Neural cell (in vitro differentiated cells): ENCODE measurements around the gene CD4. TPM values are rescaled to one million over a fixed set of nuclear protein-coding genes. Genes with fewer than 3 reads are reported as not detected.

Experiments used
- H2AFZ ChIP-seq: fragments of 200-600, 300-800 bp; sonication (generic), shearing (Covaris generic); 2 replicates; pipeline ENCODE4 v1.6.0; 2014; ENCODE audit warnings: low read depth, mild to moderate bottlenecking, antibody characterized with exemption, low read length, moderate library complexity
- H3F3A ChIP-seq: fragments of 200-600 bp; shearing (Covaris generic); 2 replicates; pipeline ENCODE4 v1.6.1; 2016; ENCODE audit warnings: mild to moderate bottlenecking, moderate library complexity, mixed read lengths, antibody characterized with exemption, low read length; ENCODE audit not compliant: insufficient read depth, poor library complexity, severe bottlenecking
- H3K27ac ChIP-seq: fragments of 200-600, 300-800 bp; sonication (generic), shearing (Covaris generic); 2 replicates; pipeline ENCODE4 v1.5.1; 2014; ENCODE audit warnings: mild to moderate bottlenecking, low read length, moderate library complexity
- H3K27me3 ChIP-seq: fragments of 300-800, 200-600 bp; sonication (generic), shearing (Covaris generic); 2 replicates; pipeline ENCODE4 v1.6.0; 2014; ENCODE audit warnings: mild to moderate bottlenecking, low read depth, low read length, moderate library complexity; ENCODE audit not compliant: insufficient read depth
- H3K36me3 ChIP-seq: fragments of 300-800, 200-600 bp; sonication (generic), shearing (Covaris generic); 2 replicates; pipeline ENCODE4 v1.5.1; 2014; ENCODE audit warnings: mild to moderate bottlenecking, antibody characterized with exemption, low read length, moderate library complexity; ENCODE audit not compliant: insufficient read depth
- H3K4me2 ChIP-seq: fragments of 300-800, 200-600 bp; sonication (generic), shearing (Covaris generic); 2 replicates; pipeline ENCODE4 v1.6.0; 2014; ENCODE audit warnings: mild to moderate bottlenecking, low read length
- H3K4me3 ChIP-seq: fragments of 300-800, 200-600 bp; sonication (generic), shearing (Covaris generic); 2 replicates; pipeline ENCODE4 v1.5.1; 2014; ENCODE audit warnings: mild to moderate bottlenecking, low read length, moderate library complexity
- H3K79me2 ChIP-seq: fragments of 200-600 bp; shearing (Covaris generic); replicated peaks from 2 replicates; pipeline ENCODE4 v1.6.0; 2014; ENCODE audit warnings: mild to moderate bottlenecking, low read length, moderate library complexity; ENCODE audit not compliant: insufficient read depth
- H3K9ac ChIP-seq: fragments of 300-800, 200-600 bp; sonication (generic), shearing (Covaris generic); 2 replicates; pipeline ENCODE4 v1.6.1; 2016; ENCODE audit warnings: mild to moderate bottlenecking, low read length, mixed read lengths
- H3K9me2 ChIP-seq: fragments of 200-600 bp; shearing (Covaris generic); 2 replicates; pipeline ENCODE4 v1.6.1; 2016; ENCODE audit warnings: mild to moderate bottlenecking, low read length, mixed read lengths; ENCODE audit not compliant: insufficient read depth
- H3K9me3 ChIP-seq: fragments of 200-600, 300-800 bp; sonication (generic), shearing (Covaris generic); 2 replicates; pipeline ENCODE4 v1.6.1; 2016; ENCODE audit warnings: mild to moderate bottlenecking, mixed run types, low read length, moderate library complexity, mixed read lengths
- H4K20me1 ChIP-seq: fragments of 200-600 bp; shearing (Covaris generic); 2 replicates; pipeline ENCODE4 v1.6.1; 2016; ENCODE audit warnings: mild to moderate bottlenecking, mixed run types; ENCODE audit not compliant: insufficient read depth
- EP300 ChIP-seq: fragments of 450-650 bp; conservative IDR thresholded peaks from 2 replicates; pipeline ENCODE4 v1.6.1; 2014; ENCODE audit warnings: antibody characterized with exemption, mild to moderate bottlenecking, moderate library complexity; ENCODE audit not compliant: poor library complexity, severe bottlenecking
- EZH2 ChIP-seq: fragments of 200-600, 300-800 bp; shearing (Covaris generic), sonication (generic); IDR thresholded peaks from 2 replicates; pipeline ENCODE4 v1.6.1; 2014; ENCODE audit warnings: antibody characterized with exemption, low read length, borderline replicate concordance, mild to moderate bottlenecking; ENCODE audit not compliant: insufficient read depth, poor library complexity, severe bottlenecking
- MXI1 ChIP-seq: fragments of 450-650 bp; conservative IDR thresholded peaks from 2 replicates; pipeline ENCODE4 v1.6.1; 2014; ENCODE audit warnings: antibody characterized with exemption, mild to moderate bottlenecking; ENCODE audit not compliant: poor library complexity, severe bottlenecking
- POLR2AphosphoS5 ChIP-seq: IDR thresholded peaks from 2 replicates; pipeline ENCODE4 v1.6.1; 2012
- RAD21 ChIP-seq: fragments of 450-650 bp; conservative IDR thresholded peaks from 2 replicates; pipeline ENCODE4 v1.6.1; 2014; ENCODE audit warnings: antibody characterized with exemption, mild to moderate bottlenecking, moderate library complexity
- SMC3 ChIP-seq: fragments of 450-650 bp; conservative IDR thresholded peaks from 2 replicates; pipeline ENCODE4 v1.6.1; 2014; ENCODE audit warnings: antibody characterized with exemption, mild to moderate bottlenecking, moderate library complexity; ENCODE audit not compliant: poor library complexity
- TAF1 ChIP-seq: IDR thresholded peaks from 2 replicates; pipeline ENCODE4 v1.6.1; 2012; ENCODE audit warnings: low read depth
- polyA plus RNA-seq: library from polyadenylated mRNA; depleted of rRNA; stranded (reverse); fragments of >200 nt; gene quantifications from 2 replicates; pipeline ENCODE4 v1.2.3, GENCODE V29; 2014
- TF ChIP-seq, protein P1 (sequence below): fragments of 450-650 bp; IDR thresholded peaks from 2 replicates; pipeline ENCODE4 v1.5.1; 2014; ENCODE audit warnings: antibody characterized with exemption, mild to moderate bottlenecking, moderate library complexity; ENCODE audit not compliant: poor library complexity, severe bottlenecking
- TF ChIP-seq, protein P2 (sequence below): IDR thresholded peaks from 2 replicates; pipeline ENCODE4 v1.6.1; 2012; ENCODE audit warnings: borderline replicate concordance

CD4 gene
- polyA plus RNA-seq, 1 donor from 2014 or later, result not detected

DNA sequence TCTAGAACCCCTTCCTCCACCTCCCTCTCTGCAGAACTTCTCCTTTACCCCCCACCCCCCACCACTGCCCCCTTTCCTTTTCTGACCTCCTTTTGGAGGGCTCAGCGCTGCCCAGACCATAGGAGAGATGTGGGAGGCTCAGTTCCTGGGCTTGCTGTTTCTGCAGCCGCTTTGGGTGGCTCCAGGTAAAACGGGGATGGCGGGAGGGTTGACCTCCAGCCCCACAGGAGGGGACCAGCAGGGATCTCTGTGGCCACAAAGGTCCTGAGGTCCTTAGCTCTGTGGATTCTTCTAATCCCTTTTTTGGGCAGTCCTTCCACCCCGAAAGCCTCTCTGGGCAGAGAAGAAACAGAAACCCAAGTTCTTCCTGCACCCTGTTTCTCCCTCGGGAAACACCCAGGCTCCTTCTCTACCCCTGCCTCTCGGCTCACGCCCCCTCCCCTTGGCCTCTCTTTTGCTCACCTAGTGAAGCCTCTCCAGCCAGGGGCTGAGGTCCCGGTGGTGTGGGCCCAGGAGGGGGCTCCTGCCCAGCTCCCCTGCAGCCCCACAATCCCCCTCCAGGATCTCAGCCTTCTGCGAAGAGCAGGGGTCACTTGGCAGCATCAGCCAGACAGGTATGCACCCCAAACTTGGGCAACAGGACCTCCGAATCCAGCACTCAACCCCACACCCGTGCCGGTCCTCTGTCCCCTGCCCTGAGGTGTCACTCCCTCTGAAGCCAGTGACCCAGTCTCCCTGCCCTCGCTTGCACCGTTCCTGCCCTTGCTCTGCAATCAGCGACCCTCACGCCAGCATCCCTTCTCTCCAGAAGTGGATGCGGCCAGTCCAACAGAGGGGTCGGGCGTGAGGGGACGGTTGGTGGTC is 16.4 kb upstream of the CD4 start:
- peaks cover 29% of the 10 kb centered on the region for H4K20me1 ChIP-seq
- no peak overlapping the region for H3K4me2 ChIP-seq
- H3F3A ChIP-seq, result peaks cover 1% of the 10 kb centered on the region
- peaks cover 7% of the 10 kb centered on the region for H3K36me3 ChIP-seq
- no peak for TF ChIP-seq EP300
- no peak for TF ChIP-seq SMC3
- no peak for TF ChIP-seq EZH2
- TF ChIP-seq, protein P1, sequence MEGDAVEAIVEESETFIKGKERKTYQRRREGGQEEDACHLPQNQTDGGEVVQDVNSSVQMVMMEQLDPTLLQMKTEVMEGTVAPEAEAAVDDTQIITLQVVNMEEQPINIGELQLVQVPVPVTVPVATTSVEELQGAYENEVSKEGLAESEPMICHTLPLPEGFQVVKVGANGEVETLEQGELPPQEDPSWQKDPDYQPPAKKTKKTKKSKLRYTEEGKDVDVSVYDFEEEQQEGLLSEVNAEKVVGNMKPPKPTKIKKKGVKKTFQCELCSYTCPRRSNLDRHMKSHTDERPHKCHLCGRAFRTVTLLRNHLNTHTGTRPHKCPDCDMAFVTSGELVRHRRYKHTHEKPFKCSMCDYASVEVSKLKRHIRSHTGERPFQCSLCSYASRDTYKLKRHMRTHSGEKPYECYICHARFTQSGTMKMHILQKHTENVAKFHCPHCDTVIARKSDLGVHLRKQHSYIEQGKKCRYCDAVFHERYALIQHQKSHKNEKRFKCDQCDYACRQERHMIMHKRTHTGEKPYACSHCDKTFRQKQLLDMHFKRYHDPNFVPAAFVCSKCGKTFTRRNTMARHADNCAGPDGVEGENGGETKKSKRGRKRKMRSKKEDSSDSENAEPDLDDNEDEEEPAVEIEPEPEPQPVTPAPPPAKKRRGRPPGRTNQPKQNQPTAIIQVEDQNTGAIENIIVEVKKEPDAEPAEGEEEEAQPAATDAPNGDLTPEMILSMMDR, result no peak
- TF ChIP-seq MXI1, result no peak
- TF ChIP-seq, protein P2, sequence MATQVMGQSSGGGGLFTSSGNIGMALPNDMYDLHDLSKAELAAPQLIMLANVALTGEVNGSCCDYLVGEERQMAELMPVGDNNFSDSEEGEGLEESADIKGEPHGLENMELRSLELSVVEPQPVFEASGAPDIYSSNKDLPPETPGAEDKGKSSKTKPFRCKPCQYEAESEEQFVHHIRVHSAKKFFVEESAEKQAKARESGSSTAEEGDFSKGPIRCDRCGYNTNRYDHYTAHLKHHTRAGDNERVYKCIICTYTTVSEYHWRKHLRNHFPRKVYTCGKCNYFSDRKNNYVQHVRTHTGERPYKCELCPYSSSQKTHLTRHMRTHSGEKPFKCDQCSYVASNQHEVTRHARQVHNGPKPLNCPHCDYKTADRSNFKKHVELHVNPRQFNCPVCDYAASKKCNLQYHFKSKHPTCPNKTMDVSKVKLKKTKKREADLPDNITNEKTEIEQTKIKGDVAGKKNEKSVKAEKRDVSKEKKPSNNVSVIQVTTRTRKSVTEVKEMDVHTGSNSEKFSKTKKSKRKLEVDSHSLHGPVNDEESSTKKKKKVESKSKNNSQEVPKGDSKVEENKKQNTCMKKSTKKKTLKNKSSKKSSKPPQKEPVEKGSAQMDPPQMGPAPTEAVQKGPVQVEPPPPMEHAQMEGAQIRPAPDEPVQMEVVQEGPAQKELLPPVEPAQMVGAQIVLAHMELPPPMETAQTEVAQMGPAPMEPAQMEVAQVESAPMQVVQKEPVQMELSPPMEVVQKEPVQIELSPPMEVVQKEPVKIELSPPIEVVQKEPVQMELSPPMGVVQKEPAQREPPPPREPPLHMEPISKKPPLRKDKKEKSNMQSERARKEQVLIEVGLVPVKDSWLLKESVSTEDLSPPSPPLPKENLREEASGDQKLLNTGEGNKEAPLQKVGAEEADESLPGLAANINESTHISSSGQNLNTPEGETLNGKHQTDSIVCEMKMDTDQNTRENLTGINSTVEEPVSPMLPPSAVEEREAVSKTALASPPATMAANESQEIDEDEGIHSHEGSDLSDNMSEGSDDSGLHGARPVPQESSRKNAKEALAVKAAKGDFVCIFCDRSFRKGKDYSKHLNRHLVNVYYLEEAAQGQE, result no peak
- TF ChIP-seq TAF1, result no peak
- TF ChIP-seq RAD21, result no peak
- no peak for TF ChIP-seq POLR2AphosphoS5
- no peaks in the 10 kb centered on the region for H3K9me2 ChIP-seq
- H3K4me3 ChIP-seq, result no peak overlapping the region
- no peak overlapping the region for H3K9ac ChIP-seq
- no peaks in the 10 kb centered on the region for H3K9me3 ChIP-seq
- no peak overlapping the region for H2AFZ ChIP-seq
- H3K27ac ChIP-seq, result no peak overlapping the region
- H3K79me2 ChIP-seq, result peaks cover 39% of the 10 kb centered on the region
- no peaks in the 10 kb centered on the region for H3K27me3 ChIP-seq

DNA sequence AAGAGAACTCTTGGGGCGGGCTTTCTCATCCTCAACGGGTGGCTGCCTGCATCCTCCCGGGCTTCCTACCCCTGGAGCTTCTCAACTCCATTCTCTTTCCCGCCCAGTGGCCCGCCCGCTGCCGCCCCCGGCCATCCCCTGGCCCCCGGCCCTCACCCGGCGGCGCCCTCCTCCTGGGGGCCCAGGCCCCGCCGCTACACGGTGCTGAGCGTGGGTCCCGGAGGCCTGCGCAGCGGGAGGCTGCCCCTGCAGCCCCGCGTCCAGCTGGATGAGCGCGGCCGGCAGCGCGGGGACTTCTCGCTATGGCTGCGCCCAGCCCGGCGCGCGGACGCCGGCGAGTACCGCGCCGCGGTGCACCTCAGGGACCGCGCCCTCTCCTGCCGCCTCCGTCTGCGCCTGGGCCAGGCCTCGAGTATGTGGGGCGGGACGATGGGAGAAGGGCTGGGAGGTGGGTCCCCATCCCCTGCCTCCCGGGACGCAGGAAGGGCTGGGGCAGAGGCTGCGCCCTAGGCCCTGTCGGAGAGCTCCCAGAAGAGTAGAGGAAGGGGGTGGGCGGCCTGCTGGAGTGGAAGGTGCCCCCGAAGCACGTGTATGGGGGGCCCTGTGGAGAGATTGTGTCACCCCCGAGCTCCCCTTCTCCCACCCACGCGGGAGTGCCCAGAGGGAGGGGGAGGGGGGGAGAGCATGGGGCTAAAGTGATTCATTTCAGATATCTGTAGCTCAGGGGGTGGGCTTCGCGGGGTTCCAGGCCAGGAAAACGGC is 15.6 kb upstream of the CD4 start:
- Histone ChIP-seq H3F3A (no peaks in the 10 kb centered on the region), H3K4me2 (no peak overlapping the region)

More for the DNA sequence above, 15.6 kb upstream of the CD4 start:
- no peak overlapping the region for H3K9ac ChIP-seq
- peaks cover 7% of the 10 kb centered on the region for H3K36me3 ChIP-seq
- peaks cover 21% of the 10 kb centered on the region for H4K20me1 ChIP-seq
- no peak overlapping the region for H3K4me3 ChIP-seq
- TF ChIP-seq EP300 (no peak), SMC3 (no peak), MXI1 (no peak), EZH2 (no peak), POLR2AphosphoS5 (no peak), RAD21 (no peak), TAF1 (no peak)
- TF ChIP-seq, protein P2, result no peak
- TF ChIP-seq, protein P1, result no peak
- H3K9me3 ChIP-seq, result no peaks in the 10 kb centered on the region
- H2AFZ ChIP-seq, result no peak overlapping the region
- no peaks in the 10 kb centered on the region for H3K9me2 ChIP-seq
- no peaks in the 10 kb centered on the region for H3K27me3 ChIP-seq
- peaks cover 31% of the 10 kb centered on the region for H3K79me2 ChIP-seq
- no peak overlapping the region for H3K27ac ChIP-seq
